ENCODE results near the gene ZRANB3. TPM values are rescaled to one million over a fixed set of nuclear protein-coding genes. Genes with fewer than 3 reads are reported as not detected.

Gene ZRANB3
- total and polyA plus RNA-seq, 8 donors, result 3.5 to 11.2 (median 9.5) TPM

- ATAC-seq (no peak), DNase-seq (peak in 1 of 4 donors; percentile 1)
- Histone ChIP-seq H3K36me3 (no peaks in the 10 kb centered on the region), H3K4me3 (no peak overlapping the region), H3K4me1 (no peaks in the 10 kb centered on the region), H3K27ac (no peak overlapping the region), H3K27me3 (no peaks in the 10 kb centered on the region), H3K9me3 (no peaks in the 10 kb centered on the region)
- intact Hi-C loops (cut with DNase I), result no loop called here
- no peak for TF ChIP-seq CTCF (IDR thresholded peaks at IDR 0.05)
These were observed 57.5 kb downstream of the ZRANB3 start for GRCh38 chr2:135473567-135473966.

GRCh38 chr2:135471106-135471505 is 59.9 kb downstream of the ZRANB3 start:
- TF ChIP-seq CTCF (IDR thresholded peaks at IDR 0.05), result no peak
- DNase-seq (no peak), ATAC-seq (no peak)
- no peaks in the 10 kb centered on the region for H3K9me3 ChIP-seq
- no peaks in the 10 kb centered on the region for H3K36me3 ChIP-seq
- no peaks in the 10 kb centered on the region for H3K4me1 ChIP-seq
- H3K27me3 ChIP-seq, result no peaks in the 10 kb centered on the region
- H3K27ac ChIP-seq, result no peak overlapping the region
- intact Hi-C loops (cut with DNase I), result no loop called here
- H3K4me3 ChIP-seq, result no peak overlapping the region

DNA sequence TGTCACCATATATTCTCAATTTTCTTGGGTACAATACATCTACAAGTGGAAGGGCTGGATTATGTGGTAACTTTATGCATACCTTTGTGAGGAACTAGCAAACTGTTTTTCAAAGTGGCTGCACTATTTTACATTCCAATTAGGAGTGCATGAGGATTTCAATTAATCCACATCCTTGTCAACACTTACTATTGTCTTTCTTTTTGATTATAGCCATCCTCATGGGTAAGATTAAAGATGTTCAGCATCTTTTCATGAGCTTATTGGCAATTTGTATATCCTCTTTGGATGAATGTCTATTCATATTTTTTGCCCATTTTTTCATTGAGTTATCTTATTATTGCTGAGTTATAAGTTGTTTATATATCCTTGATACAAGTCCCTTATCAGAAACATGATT is 73.7 kb downstream of the ZRANB3 start:
- H3K27ac ChIP-seq, result no peak overlapping the region
- H3K4me1 ChIP-seq, result no peaks in the 10 kb centered on the region
- DNase-seq (no peak), ATAC-seq (no peak)
- H3K36me3 ChIP-seq, result no peaks in the 10 kb centered on the region
- H3K9me3 ChIP-seq, result peaks cover 0 to 33% of the 10 kb centered on the region in 2 donors
- intact Hi-C loops (cut with DNase I), result no loop called here
- no peak for TF ChIP-seq CTCF (IDR thresholded peaks at IDR 0.05)
- no peaks in the 10 kb centered on the region for H3K27me3 ChIP-seq
- H3K4me3 ChIP-seq, result no peak overlapping the region

- Histone ChIP-seq H3K27ac (no peak overlapping the region), H3K4me1 (no peaks in the 10 kb centered on the region), H3K9me3 (peaks cover 0 to 38% of the 10 kb centered on the region in 2 donors), H3K27me3 (no peaks in the 10 kb centered on the region), H3K36me3 (no peaks in the 10 kb centered on the region), H3K4me3 (no peak overlapping the region)
- TF ChIP-seq CTCF (IDR thresholded peaks at IDR 0.05), result no peak
- DNase-seq (no peak), ATAC-seq (no peak)
- intact Hi-C loops (cut with DNase I), result no loop called here
These were observed 74.2 kb downstream of the ZRANB3 start for GRCh38 chr2:135456835-135457234.

DNA sequence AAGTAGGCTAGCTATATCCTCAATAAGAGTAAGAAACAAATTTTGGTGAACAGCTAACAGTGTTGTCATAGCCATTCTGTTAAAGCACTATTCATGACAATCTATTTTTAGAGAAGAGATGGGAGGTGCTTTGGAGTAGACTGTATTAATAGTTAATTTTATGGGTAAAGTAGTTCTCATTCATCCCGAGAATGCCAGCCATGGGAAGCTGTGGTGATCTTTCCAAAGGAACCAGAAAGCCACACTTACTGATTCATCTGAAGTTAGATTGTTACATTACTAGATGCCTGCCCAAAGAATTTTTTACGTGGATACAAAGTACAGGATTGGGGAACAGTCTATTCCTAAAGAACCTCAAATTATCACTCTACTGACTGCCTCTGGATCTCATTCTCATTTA is 74.6 kb downstream of the ZRANB3 start:
- DNase-seq, result no peak
- H3K36me3 ChIP-seq, result no peaks in the 10 kb centered on the region
- H3K27ac ChIP-seq, result no peak overlapping the region
- no peaks in the 10 kb centered on the region for H3K4me1 ChIP-seq
- TF ChIP-seq CTCF (IDR thresholded peaks at IDR 0.05), result no peak
- H3K4me3 ChIP-seq, result no peak overlapping the region
- intact Hi-C loops (cut with DNase I), result no loop called here
- no peak for ATAC-seq
- H3K27me3 ChIP-seq, result no peaks in the 10 kb centered on the region
- H3K9me3 ChIP-seq, result peaks cover 0 to 42% of the 10 kb centered on the region in 2 donors
